Fibroblast of pulmonary artery (primary cell): ENCODE results near the gene ASCL2.

Source experiments
- DNase-seq: peaks from one replicate; pipeline ENCODE4 v3.0.0-alpha.2; 2010; ENCODE audit warnings: low read depth
- H3K4me3 ChIP-seq: replicated peaks from 2 replicates; pipeline ENCODE4 v1.5.1; 2011; ENCODE audit warnings: low read depth, mild to moderate bottlenecking, control low read depth, low read length, moderate library complexity
- CTCF ChIP-seq: IDR thresholded peaks from 2 replicates; pipeline ENCODE4 v1.5.1; 2011; ENCODE audit warnings: mild to moderate bottlenecking, control low read depth, low read length, inconsistent platforms; ENCODE audit errors: missing control alignments

The ASCL2 gene

DNA sequence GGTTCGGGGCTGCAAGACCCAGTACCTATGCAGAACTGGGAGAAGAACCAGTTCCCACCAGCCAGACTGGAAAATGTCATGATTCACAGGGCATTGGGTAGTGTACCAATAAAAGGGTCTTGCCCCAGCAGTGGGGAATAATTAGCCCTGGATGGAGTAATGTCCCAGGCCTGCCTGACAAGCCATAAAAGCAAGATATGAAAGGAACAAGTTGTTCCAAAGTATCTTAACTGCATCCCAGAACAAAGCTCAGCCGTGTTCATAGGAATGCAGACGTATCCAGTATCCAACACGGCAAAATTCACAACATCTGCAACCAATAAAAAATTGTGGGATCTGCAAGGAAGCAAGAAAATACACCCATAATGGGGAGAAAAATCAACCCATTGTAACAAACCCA, 47.9 kb downstream of the ASCL2 start:
- no peak for TF ChIP-seq CTCF
- no peak overlapping the region for H3K4me3 ChIP-seq
- DNase-seq: no peak

- no peak overlapping the region for H3K4me3 ChIP-seq
- no peak for DNase-seq
- no peak for TF ChIP-seq CTCF
Measured at GRCh38 chr11:2221591-2221990, 48.8 kb downstream of the ASCL2 start.

DNA sequence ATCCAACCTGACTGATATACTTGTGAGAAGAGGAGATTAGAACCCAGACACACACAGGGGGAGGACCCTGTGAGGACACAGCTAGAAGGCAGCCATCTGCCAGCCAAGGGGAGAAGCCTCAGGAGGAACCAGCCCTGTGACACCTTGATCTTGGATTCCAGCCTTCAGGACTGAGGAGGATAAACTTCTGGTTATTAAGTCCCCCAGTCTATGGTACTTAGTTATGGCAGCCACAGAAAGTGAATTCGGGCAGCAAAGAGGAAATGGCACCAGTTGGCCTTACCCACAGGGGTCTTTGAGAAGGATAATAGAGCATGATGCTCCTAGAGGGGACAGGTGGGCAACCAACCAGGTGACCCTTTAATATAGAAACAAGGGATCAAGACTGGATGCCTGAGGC, 49.4 kb downstream of the ASCL2 start:
- no peak for DNase-seq
- TF ChIP-seq CTCF: no peak
- H3K4me3 ChIP-seq: no peak overlapping the region

GRCh38 chr11:2220173-2220771, 50.1 kb downstream of the ASCL2 start:
- H3K4me3 ChIP-seq: no peak overlapping the region
- no peak for DNase-seq
- TF ChIP-seq CTCF: no peak

- no peak for TF ChIP-seq CTCF
- DNase-seq: no peak
- no peak overlapping the region for H3K4me3 ChIP-seq
Measured at GRCh38 chr11:2219318-2220017, 50.9 kb downstream of the ASCL2 start.
